ENCODE results near the gene DOCK6.

GRCh38 chr19:11172576-11172975 is 89.7 kb downstream of the DOCK6 start:
- TF ChIP-seq SIN3A (IDR thresholded peaks at IDR 0.05; ENCODE audit: borderline replicate concordance, insufficient read depth, low read length) (no peak), TAF1 (IDR thresholded peaks at IDR 0.05; ENCODE audit: borderline replicate concordance, insufficient read depth, low read length) (no peak), POLR2AphosphoS5 (IDR thresholded peaks at IDR 0.05; ENCODE audit: low read depth, low read length) (no peak), REST (IDR thresholded peaks at IDR 0.05; ENCODE audit: insufficient read depth in 1 of 2, low read depth in 2 of 2, low read length in 2 of 2) (no peak), FOXP2 (optimal IDR thresholded peaks at IDR 0.05; ENCODE audit: borderline replicate concordance, extremely low read depth, extremely low read length, insufficient read depth) (no peak)
